Osteoblast (primary cell): ENCODE data around the gene FHIT. TPM values are rescaled to one million over a fixed set of nuclear protein-coding genes. Genes with fewer than 3 reads are reported as not detected.

ENCODE experiments used
- DNase-seq: peaks from one replicate; pipeline ENCODE4 v3.0.0; 2011; ENCODE audit warnings: low spot score, mixed read lengths; ENCODE audit not compliant: insufficient read length; ENCODE audit errors: missing footprints
- H2AFZ ChIP-seq: 2 replicates; pipeline ENCODE4 v1.6.0; 2011; ENCODE audit warnings: mild to moderate bottlenecking, low read length
- H3K27ac ChIP-seq: 2 replicates; pipeline ENCODE4 v1.5.1; 2011; ENCODE audit warnings: mild to moderate bottlenecking, low read depth, low read length, moderate library complexity
- H3K27me3 ChIP-seq: 2 replicates; pipeline ENCODE4 v1.6.0; 2012; ENCODE audit warnings: mild to moderate bottlenecking, control low read depth, inconsistent platforms, low read length, moderate library complexity; ENCODE audit not compliant: insufficient read depth
- H3K36me3 ChIP-seq: 2 replicates; pipeline ENCODE4 v1.5.1; 2011; ENCODE audit warnings: mild to moderate bottlenecking, low read length, control low read depth, moderate library complexity; ENCODE audit not compliant: insufficient read depth
- H3K4me1 ChIP-seq: 2 replicates; pipeline ENCODE4 v1.5.1; 2011; ENCODE audit warnings: mild to moderate bottlenecking, low read length, control low read depth, moderate library complexity; ENCODE audit not compliant: insufficient read depth
- H3K4me2 ChIP-seq: 2 replicates; pipeline ENCODE4 v1.6.0; 2011; ENCODE audit warnings: mild to moderate bottlenecking, low read length; ENCODE audit not compliant: insufficient read depth
- H3K4me3 ChIP-seq: fragments of 200-600 bp; sonication (generic); 3 replicates; pipeline ENCODE4 v1.5.1; 2012; ENCODE audit warnings: mild to moderate bottlenecking, low read length, inconsistent platforms; ENCODE audit not compliant: insufficient read depth
- H3K79me2 ChIP-seq: 2 replicates; pipeline ENCODE4 v1.6.0; 2012; ENCODE audit warnings: mild to moderate bottlenecking, low read length, control low read depth, inconsistent platforms; ENCODE audit not compliant: insufficient read depth
- H3K9me3 ChIP-seq: 2 replicates; pipeline ENCODE4 v1.5.1; 2011; ENCODE audit warnings: low read depth, low read length, control low read depth
- H4K20me1 ChIP-seq: 2 replicates; pipeline ENCODE4 v1.6.0; 2012; ENCODE audit warnings: mild to moderate bottlenecking, low read length, control low read depth; ENCODE audit not compliant: insufficient read depth
- CTCF ChIP-seq: IDR thresholded peaks from 2 replicates; pipeline ENCODE4 v1.5.1; 2011; ENCODE audit warnings: mild to moderate bottlenecking, low read depth, low read length, moderate library complexity; ENCODE audit errors: extremely low read depth
- total RNA-seq: library from RNA; depleted of rRNA; stranded (reverse); fragments of >200 nt; gene quantifications from 2 replicates; pipeline ENCODE4 v1.2.3, GENCODE V29; 2012

Gene FHIT
- total RNA-seq, 1 donor: 3.3 TPM

GRCh38 chr3:60189304-60189703, 1061.9 kb downstream of the FHIT start:
- no peak overlapping the region for H3K4me2 ChIP-seq
- no peaks in the 10 kb centered on the region for H3K27me3 ChIP-seq
- H3K4me3 ChIP-seq: no peak overlapping the region
- no peak for DNase-seq
- no peak for TF ChIP-seq CTCF
- H2AFZ ChIP-seq: no peak overlapping the region
- H3K4me1 ChIP-seq: no peaks in the 10 kb centered on the region
- H3K36me3 ChIP-seq: no peaks in the 10 kb centered on the region
- no peak overlapping the region for H3K27ac ChIP-seq
- H3K79me2 ChIP-seq: no peaks in the 10 kb centered on the region
- no peaks in the 10 kb centered on the region for H4K20me1 ChIP-seq
- H3K9me3 ChIP-seq: no peaks in the 10 kb centered on the region

DNA sequence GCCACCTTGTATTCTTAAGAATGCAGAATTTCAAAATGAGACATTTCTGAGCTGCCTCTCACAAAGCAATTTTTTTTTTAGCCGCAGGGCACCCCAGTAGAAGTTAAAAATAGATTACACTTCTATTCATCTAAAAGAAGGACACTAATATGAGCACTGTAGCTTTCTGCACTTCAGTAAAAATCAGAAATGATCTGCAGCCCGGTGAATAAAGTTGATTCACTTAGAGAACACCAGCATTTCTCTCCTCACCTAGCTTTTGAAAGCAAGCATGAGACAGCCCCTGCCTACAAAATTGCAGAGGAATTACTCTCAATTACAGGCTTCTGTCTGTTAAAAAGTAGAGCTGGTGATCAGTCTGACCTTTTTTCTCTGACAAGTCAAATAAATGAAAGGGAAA, 1062.4 kb downstream of the FHIT start:
- Histone ChIP-seq H2AFZ (no peak overlapping the region), H3K4me2 (no peak overlapping the region), H3K79me2 (no peaks in the 10 kb centered on the region), H3K4me1 (no peaks in the 10 kb centered on the region), H3K4me3 (no peak overlapping the region), H3K9me3 (no peaks in the 10 kb centered on the region), H3K27me3 (no peaks in the 10 kb centered on the region), H3K36me3 (no peaks in the 10 kb centered on the region), H3K27ac (no peak overlapping the region), H4K20me1 (no peaks in the 10 kb centered on the region)
- no peak for TF ChIP-seq CTCF
- DNase-seq: no peak

DNA sequence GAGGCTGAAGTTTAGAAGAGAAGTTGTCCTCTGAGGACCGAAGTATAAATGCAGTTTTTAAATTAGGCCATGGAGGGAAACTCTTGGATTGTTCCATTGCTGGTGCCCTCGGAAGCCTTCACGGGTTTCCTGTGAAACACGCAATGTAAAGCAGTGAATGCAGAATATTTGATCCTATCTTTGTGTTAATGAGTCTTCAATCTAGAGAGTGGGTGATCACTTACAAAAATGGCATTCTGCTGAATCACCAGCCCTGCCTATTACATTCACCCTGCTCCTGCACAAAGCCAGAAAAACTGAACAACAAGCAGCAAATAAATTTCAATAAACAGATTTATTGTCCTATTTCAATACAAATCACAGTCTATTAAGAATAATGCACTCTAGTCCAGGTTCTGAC, 1063.9 kb downstream of the FHIT start:
- no peak for TF ChIP-seq CTCF
- no peak overlapping the region for H3K27ac ChIP-seq
- DNase-seq: no peak
- H3K4me1 ChIP-seq: no peaks in the 10 kb centered on the region
- H4K20me1 ChIP-seq: no peaks in the 10 kb centered on the region
- no peak overlapping the region for H3K4me2 ChIP-seq
- no peaks in the 10 kb centered on the region for H3K36me3 ChIP-seq
- no peaks in the 10 kb centered on the region for H3K9me3 ChIP-seq
- H3K27me3 ChIP-seq: no peaks in the 10 kb centered on the region
- H3K4me3 ChIP-seq: no peak overlapping the region
- H3K79me2 ChIP-seq: no peaks in the 10 kb centered on the region
- no peak overlapping the region for H2AFZ ChIP-seq

- H4K20me1 ChIP-seq: no peaks in the 10 kb centered on the region
- H2AFZ ChIP-seq: no peak overlapping the region
- H3K4me2 ChIP-seq: no peak overlapping the region
- no peak overlapping the region for H3K27ac ChIP-seq
- no peaks in the 10 kb centered on the region for H3K36me3 ChIP-seq
- no peaks in the 10 kb centered on the region for H3K27me3 ChIP-seq
- DNase-seq: no peak
- H3K4me1 ChIP-seq: no peaks in the 10 kb centered on the region
- TF ChIP-seq CTCF: no peak
- no peaks in the 10 kb centered on the region for H3K79me2 ChIP-seq
- no peak overlapping the region for H3K4me3 ChIP-seq
- H3K9me3 ChIP-seq: no peaks in the 10 kb centered on the region
Observed at GRCh38 chr3:60186359-60186758, 1064.9 kb downstream of the FHIT start.
